ENCODE data around the gene POLR2L. TPM values are rescaled to one million over a fixed set of nuclear protein-coding genes. Genes with fewer than 3 reads are reported as not detected.

The POLR2L gene
- total RNA-seq, 4 donors from 2014 or later = 71.7 to 140 (median 110) TPM

DNA sequence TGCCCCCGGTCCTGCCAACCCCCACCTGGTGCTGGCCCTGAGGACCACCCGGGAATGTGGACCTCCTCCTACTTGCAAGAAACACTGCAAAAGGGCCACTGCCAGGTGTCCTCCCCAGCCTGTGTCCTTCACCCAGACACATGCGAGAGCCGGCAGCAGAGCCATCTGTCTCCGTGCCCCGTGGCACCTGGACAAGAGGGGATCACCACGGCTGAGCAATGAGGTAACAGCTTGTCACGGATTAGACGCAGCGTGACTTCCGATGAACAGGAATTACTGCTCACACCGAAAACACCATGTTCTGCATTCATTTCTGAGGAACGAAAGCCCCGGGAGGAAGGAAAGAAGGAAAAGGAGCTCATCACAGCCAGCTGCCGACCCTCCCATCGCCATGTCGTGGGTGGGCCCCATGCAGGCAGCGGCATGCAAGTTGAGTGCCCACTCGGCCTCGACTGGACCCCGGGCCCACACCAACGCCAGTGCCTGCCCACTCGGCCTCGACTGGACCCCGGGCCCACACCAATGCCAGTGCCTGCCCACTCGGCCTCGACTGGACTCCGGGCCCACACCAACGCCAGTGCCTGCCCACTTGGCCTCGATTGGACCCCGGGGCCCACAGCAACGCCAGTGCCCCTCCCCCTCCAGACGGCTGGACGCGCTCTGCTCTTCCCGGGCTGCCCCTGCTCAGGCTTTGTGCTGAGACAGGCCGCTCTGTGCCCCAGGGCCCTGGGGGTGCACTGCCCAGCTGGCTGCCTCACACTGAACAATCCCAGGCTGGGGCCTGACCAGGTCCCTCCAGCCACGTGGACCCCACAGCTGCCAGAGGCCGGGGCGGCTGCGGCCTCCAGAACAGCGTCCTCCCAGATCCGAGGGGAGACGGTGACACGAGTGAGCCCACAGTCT is 46.2 kb upstream of the POLR2L start:
- H3K27me3 ChIP-seq = no peaks in the 10 kb centered on the region
- 79 to 89% methylated on average over 35 to 45 of the region's 45 CpGs for WGBS, 2 donors
- H3K36me3 ChIP-seq = peaks cover 0 to 90% (median 0%) of the 10 kb centered on the region in 3 donors
- DNase-seq (ENCODE audit: low spot score in 2 of 2) = no peak
- no peak overlapping the region for H3K27ac ChIP-seq
- H3K4me3 ChIP-seq = no peak overlapping the region
- H3K4me1 ChIP-seq = no peaks in the 10 kb centered on the region
- TF ChIP-seq EP300 (IDR thresholded peaks at IDR 0.05) = no peak
- TF ChIP-seq, protein P1, sequence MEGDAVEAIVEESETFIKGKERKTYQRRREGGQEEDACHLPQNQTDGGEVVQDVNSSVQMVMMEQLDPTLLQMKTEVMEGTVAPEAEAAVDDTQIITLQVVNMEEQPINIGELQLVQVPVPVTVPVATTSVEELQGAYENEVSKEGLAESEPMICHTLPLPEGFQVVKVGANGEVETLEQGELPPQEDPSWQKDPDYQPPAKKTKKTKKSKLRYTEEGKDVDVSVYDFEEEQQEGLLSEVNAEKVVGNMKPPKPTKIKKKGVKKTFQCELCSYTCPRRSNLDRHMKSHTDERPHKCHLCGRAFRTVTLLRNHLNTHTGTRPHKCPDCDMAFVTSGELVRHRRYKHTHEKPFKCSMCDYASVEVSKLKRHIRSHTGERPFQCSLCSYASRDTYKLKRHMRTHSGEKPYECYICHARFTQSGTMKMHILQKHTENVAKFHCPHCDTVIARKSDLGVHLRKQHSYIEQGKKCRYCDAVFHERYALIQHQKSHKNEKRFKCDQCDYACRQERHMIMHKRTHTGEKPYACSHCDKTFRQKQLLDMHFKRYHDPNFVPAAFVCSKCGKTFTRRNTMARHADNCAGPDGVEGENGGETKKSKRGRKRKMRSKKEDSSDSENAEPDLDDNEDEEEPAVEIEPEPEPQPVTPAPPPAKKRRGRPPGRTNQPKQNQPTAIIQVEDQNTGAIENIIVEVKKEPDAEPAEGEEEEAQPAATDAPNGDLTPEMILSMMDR (IDR thresholded peaks at IDR 0.05) = no peak
- no peak for TF ChIP-seq POLR2A (IDR thresholded peaks at IDR 0.05)
- H3K9me3 ChIP-seq = no peaks in the 10 kb centered on the region

DNA sequence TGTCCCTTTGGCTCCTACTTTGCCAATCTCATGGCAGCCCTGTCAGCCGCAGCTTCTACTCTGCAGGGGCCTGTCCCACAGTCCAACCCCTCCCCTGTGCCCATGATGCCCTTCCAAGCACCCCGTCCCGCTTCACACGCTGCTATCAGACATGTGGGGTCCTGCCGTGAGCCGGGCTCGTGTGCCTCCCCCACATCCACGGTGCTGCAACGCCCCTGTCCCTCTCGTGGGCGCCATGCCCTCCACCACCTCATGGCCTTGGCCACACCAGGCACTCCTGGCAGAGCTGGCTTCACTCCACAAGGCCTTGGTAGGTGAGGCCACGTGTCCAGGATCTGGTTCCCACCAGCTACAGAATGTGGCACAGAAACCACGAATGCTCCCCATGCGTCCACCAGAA is 45.3 kb upstream of the POLR2L start:
- TF ChIP-seq EP300 (IDR thresholded peaks at IDR 0.05) = no peak
- H3K4me3 ChIP-seq = no peak overlapping the region
- H3K36me3 ChIP-seq = peaks cover 0 to 90% (median 0%) of the 10 kb centered on the region in 3 donors
- H3K9me3 ChIP-seq = no peaks in the 10 kb centered on the region
- DNase-seq (ENCODE audit: low spot score in 2 of 2) = no peak
- WGBS, 2 donors = 93% methylated on average over 11 to 13 of the region's 14 CpGs
- H3K27me3 ChIP-seq = no peaks in the 10 kb centered on the region
- no peak overlapping the region for H3K27ac ChIP-seq
- H3K4me1 ChIP-seq = no peaks in the 10 kb centered on the region

DNA sequence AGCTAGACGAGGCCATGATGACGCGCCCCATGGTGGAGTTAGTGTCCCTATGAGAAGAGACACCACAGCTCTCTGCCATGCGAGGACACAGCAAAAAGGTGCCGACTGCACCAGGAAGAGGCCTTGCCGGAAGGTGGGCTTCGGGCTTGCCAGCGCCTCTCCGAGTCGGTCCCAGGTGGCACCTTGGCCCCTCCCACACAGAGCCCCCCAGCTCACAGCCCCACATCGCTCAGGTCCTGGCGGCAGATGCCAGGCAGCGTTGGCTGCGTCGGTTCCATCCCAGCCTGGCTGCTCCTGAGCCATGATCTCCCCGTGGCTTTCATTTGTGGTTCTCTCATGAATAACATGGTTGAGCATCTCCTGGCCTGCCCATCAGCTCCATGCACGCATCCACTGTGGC is 44.2 kb upstream of the POLR2L start:
- H3K27ac ChIP-seq = no peak overlapping the region
- H3K4me1 ChIP-seq = no peaks in the 10 kb centered on the region
- H3K4me3 ChIP-seq = no peak overlapping the region
- no peaks in the 10 kb centered on the region for H3K27me3 ChIP-seq
- no peaks in the 10 kb centered on the region for H3K9me3 ChIP-seq
- no peak for DNase-seq (ENCODE audit: low spot score in 2 of 2)
- peaks cover 0 to 96% (median 0%) of the 10 kb centered on the region in 3 donors for H3K36me3 ChIP-seq
- no peak for TF ChIP-seq EP300 (IDR thresholded peaks at IDR 0.05)
- TF ChIP-seq POLR2A (IDR thresholded peaks at IDR 0.05) = no peak
- TF ChIP-seq, protein P1 (IDR thresholded peaks at IDR 0.05) = no peak
- WGBS, 2 donors = 91 to 95% methylated on average over 16 to 17 of the region's 17 CpGs

DNA sequence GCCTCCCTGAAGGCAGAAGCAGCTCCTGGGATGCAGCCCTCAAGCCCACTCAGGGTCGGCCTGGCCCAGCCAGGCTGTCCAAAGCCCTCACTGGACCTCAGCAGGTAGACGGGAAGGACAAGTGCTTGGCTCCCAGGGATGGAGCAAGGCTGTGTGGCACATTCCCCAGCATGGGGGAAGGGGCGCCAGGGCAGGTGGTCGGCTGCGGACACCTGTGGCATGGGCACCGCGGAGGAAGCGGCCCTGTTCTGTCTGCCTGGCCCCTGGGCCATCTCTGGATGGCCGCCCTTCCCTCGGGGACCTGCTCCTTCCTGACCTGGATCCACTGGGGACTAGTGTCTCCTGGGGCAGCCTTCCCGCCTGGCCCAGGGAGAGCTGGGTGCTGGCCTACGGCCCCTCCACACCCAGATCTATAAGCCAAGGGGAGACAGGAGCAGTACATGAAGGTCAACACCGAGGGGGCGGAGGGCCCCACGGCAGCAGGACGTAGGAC is 42.3 kb upstream of the POLR2L start:
- no peak overlapping the region for H3K27ac ChIP-seq
- no peak for TF ChIP-seq EP300 (IDR thresholded peaks at IDR 0.05)
- no peak for TF ChIP-seq POLR2A (IDR thresholded peaks at IDR 0.05)
- TF ChIP-seq, protein P1 (IDR thresholded peaks at IDR 0.05) = no peak
- H3K9me3 ChIP-seq = no peaks in the 10 kb centered on the region
- no peak overlapping the region for H3K4me3 ChIP-seq
- peaks cover 0 to 95% (median 0%) of the 10 kb centered on the region in 3 donors for H3K36me3 ChIP-seq
- H3K27me3 ChIP-seq = no peaks in the 10 kb centered on the region
- no peak for DNase-seq (ENCODE audit: low spot score in 2 of 2)
- 86 to 88% methylated on average over 15 to 16 of the region's 16 CpGs for WGBS, 2 donors
- no peaks in the 10 kb centered on the region for H3K4me1 ChIP-seq

DNA sequence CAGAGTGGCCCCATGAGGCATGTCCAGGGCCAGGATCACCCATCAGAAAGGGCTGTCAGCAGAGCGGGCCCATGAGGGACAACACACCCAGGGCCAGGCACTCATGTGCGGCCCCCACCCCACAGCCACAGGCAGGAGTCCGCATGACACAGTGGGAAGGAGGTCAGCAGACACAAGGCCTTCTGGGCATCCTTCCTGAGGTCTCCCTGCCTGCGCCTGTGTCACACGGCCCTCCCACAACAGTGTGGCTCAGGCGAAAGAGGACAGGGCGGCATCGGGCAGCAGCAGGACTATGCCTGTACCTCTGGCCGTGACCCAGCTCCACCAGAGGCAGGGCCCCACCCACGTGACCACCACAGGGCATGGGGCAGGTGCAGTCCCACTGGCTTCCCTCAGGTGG is 41.2 kb upstream of the POLR2L start:
- Histone ChIP-seq H3K27me3 (no peaks in the 10 kb centered on the region), H3K4me1 (no peaks in the 10 kb centered on the region), H3K9me3 (no peaks in the 10 kb centered on the region), H3K27ac (no peak overlapping the region), H3K4me3 (no peak overlapping the region), H3K36me3 (peaks cover 0 to 95% (median 0%) of the 10 kb centered on the region in 3 donors)
- DNase-seq (ENCODE audit: low spot score in 2 of 2) = no peak
- 76 to 100% methylated on average over 4 of the region's 10 CpGs for WGBS, 2 donors
- TF ChIP-seq EP300 (IDR thresholded peaks at IDR 0.05) (no peak), POLR2A (IDR thresholded peaks at IDR 0.05) (no peak)

DNA sequence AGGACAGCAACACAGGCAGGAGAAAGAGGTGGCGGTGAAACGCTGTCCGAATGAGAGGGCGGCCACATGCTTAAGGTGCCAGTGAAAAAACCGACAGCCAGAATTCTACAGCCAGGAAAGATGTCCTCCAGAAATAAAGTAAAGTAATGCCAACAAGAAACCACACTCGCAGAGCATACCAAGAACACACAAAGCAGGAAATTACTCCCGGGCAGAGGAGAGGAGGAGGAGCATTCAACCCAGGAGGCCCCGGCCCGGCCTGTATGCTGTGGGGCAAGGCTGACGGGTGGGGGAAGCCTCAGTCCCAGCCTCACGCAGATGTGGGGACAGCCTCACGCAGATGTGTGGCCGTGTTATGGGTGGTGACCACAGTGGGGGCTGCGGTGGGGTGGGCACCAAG is 40.3 kb upstream of the POLR2L start:
- Histone ChIP-seq H3K36me3 (peaks cover 0 to 95% (median 0%) of the 10 kb centered on the region in 3 donors), H3K27me3 (no peaks in the 10 kb centered on the region), H3K4me1 (no peaks in the 10 kb centered on the region), H3K4me3 (no peak overlapping the region), H3K9me3 (no peaks in the 10 kb centered on the region), H3K27ac (no peak overlapping the region)
- no peak for DNase-seq (ENCODE audit: low spot score in 2 of 2)
- WGBS, 2 donors = 80 to 88% methylated on average over 14 of the region's 14 CpGs
- TF ChIP-seq EP300 (IDR thresholded peaks at IDR 0.05) = no peak
- TF ChIP-seq POLR2A (IDR thresholded peaks at IDR 0.05) = no peak
- TF ChIP-seq, protein P1 (IDR thresholded peaks at IDR 0.05) = no peak
